ENCODE data around the gene PLXNA1.

The PLXNA1 gene

GRCh38 chr3:126973814-126974213 is 9.1 kb upstream of the PLXNA1 start:
- Histone ChIP-seq H3K4me1 (ENCODE audit: insufficient read depth, poor library complexity, severe bottlenecking) (no peaks in the 10 kb centered on the region), H3K4me3 (ENCODE audit: severe bottlenecking) (no peak overlapping the region), H3K9me3 (ENCODE audit: severe bottlenecking) (peaks cover 10% of the 10 kb centered on the region), H3K27me3 (ENCODE audit: insufficient read depth, poor library complexity, severe bottlenecking) (no peaks in the 10 kb centered on the region), H3K27ac (ENCODE audit: poor library complexity, severe bottlenecking) (no peak overlapping the region), H3K36me3 (ENCODE audit: low read depth) (no peaks in the 10 kb centered on the region)
- ATAC-seq (ENCODE audit: low read depth) (no peak), DNase-seq (ENCODE audit: low spot score) (no peak)
- TF ChIP-seq CTCF (IDR thresholded peaks at IDR 0.05; ENCODE audit: poor library complexity, severe bottlenecking): no peak

- no peak for TF ChIP-seq CTCF (IDR thresholded peaks at IDR 0.05; ENCODE audit: poor library complexity, severe bottlenecking)
- Histone ChIP-seq H3K9me3 (ENCODE audit: severe bottlenecking) (peaks cover 10% of the 10 kb centered on the region), H3K4me1 (ENCODE audit: insufficient read depth, poor library complexity, severe bottlenecking) (no peaks in the 10 kb centered on the region), H3K27ac (ENCODE audit: poor library complexity, severe bottlenecking) (no peak overlapping the region), H3K4me3 (ENCODE audit: severe bottlenecking) (no peak overlapping the region), H3K36me3 (ENCODE audit: low read depth) (no peaks in the 10 kb centered on the region), H3K27me3 (ENCODE audit: insufficient read depth, poor library complexity, severe bottlenecking) (no peaks in the 10 kb centered on the region)
- DNase-seq (ENCODE audit: low spot score): no peak
- ATAC-seq (ENCODE audit: low read depth): no peak
Measured at GRCh38 chr3:126974756-126975155, 8.2 kb upstream of the PLXNA1 start.

GRCh38 chr3:126976906-126977305 is 6.0 kb upstream of the PLXNA1 start:
- ATAC-seq (ENCODE audit: low read depth) (no peak), DNase-seq (ENCODE audit: low spot score) (no peak)
- peaks cover 10% of the 10 kb centered on the region for H3K9me3 ChIP-seq (ENCODE audit: severe bottlenecking)
- no peaks in the 10 kb centered on the region for H3K36me3 ChIP-seq (ENCODE audit: low read depth)
- H3K27me3 ChIP-seq (ENCODE audit: insufficient read depth, poor library complexity, severe bottlenecking): no peaks in the 10 kb centered on the region
- TF ChIP-seq CTCF (IDR thresholded peaks at IDR 0.05; ENCODE audit: poor library complexity, severe bottlenecking): no peak
- H3K4me3 ChIP-seq (ENCODE audit: severe bottlenecking): no peak overlapping the region
- H3K4me1 ChIP-seq (ENCODE audit: insufficient read depth, poor library complexity, severe bottlenecking): no peaks in the 10 kb centered on the region
- no peak overlapping the region for H3K27ac ChIP-seq (ENCODE audit: poor library complexity, severe bottlenecking)

DNA sequence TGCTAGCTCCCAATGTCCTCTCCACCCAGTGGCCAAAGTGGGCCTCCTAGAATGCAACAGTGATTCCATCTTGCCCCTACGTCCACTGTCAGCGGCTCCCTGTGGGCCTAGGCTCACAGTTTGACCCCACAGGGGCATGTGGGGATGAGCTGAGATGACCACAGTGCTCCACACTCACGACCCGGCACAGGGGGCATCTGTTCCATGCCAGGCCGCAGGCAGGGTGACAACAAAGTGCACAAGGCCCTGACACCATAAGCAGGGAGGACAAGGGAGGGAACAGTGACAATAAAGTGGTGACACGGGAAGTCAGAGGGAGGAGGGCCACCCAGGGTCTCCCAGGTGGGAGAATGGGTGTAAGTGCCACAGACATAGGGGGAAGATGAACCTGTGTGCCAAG is 5.1 kb upstream of the PLXNA1 start:
- Histone ChIP-seq H3K27me3 (ENCODE audit: insufficient read depth, poor library complexity, severe bottlenecking) (no peaks in the 10 kb centered on the region), H3K36me3 (ENCODE audit: low read depth) (no peaks in the 10 kb centered on the region), H3K4me3 (ENCODE audit: severe bottlenecking) (no peak overlapping the region), H3K9me3 (ENCODE audit: severe bottlenecking) (peaks cover 10% of the 10 kb centered on the region), H3K4me1 (ENCODE audit: insufficient read depth, poor library complexity, severe bottlenecking) (peaks cover 5% of the 10 kb centered on the region), H3K27ac (ENCODE audit: poor library complexity, severe bottlenecking) (no peak overlapping the region)
- TF ChIP-seq CTCF (IDR thresholded peaks at IDR 0.05; ENCODE audit: poor library complexity, severe bottlenecking): no peak
- no peak for ATAC-seq (ENCODE audit: low read depth)
- DNase-seq (ENCODE audit: low spot score): no peak

DNA sequence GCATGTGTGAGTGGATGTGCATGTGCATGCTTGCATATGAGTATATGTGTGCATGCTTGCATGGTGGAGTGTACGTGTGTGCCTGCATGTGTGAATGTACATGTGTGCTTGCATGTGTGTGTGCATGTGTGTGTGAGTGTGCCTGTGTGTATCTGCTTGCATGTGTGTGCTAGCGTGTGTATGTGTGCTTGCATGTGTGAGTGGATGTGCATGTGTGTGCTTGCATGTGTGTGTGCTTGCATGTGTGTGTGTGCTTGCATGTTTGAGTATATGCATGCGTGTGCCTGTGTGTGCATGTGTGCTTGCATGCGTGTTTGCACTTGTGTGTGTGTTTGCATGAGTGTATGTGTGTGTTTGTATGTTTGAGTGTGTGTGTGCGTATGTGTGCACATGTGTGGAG is 4.6 kb upstream of the PLXNA1 start:
- ATAC-seq (ENCODE audit: low read depth) (no peak), DNase-seq (ENCODE audit: low spot score) (no peak)
- no peaks in the 10 kb centered on the region for H3K36me3 ChIP-seq (ENCODE audit: low read depth)
- peaks cover 10% of the 10 kb centered on the region for H3K9me3 ChIP-seq (ENCODE audit: severe bottlenecking)
- H3K27me3 ChIP-seq (ENCODE audit: insufficient read depth, poor library complexity, severe bottlenecking): no peaks in the 10 kb centered on the region
- no peak for TF ChIP-seq CTCF (IDR thresholded peaks at IDR 0.05; ENCODE audit: poor library complexity, severe bottlenecking)
- H3K4me3 ChIP-seq (ENCODE audit: severe bottlenecking): no peak overlapping the region
- peaks cover 5% of the 10 kb centered on the region for H3K4me1 ChIP-seq (ENCODE audit: insufficient read depth, poor library complexity, severe bottlenecking)
- no peak overlapping the region for H3K27ac ChIP-seq (ENCODE audit: poor library complexity, severe bottlenecking)

Data from RWPE2 (cell line).